Measurements from ENCODE around the gene KIF16B. TPM values are rescaled to one million over a fixed set of nuclear protein-coding genes. Genes with fewer than 3 reads are reported as not detected.

Gene KIF16B
- total RNA-seq, 1 donor from 2014 or later = 19.0 TPM

DNA sequence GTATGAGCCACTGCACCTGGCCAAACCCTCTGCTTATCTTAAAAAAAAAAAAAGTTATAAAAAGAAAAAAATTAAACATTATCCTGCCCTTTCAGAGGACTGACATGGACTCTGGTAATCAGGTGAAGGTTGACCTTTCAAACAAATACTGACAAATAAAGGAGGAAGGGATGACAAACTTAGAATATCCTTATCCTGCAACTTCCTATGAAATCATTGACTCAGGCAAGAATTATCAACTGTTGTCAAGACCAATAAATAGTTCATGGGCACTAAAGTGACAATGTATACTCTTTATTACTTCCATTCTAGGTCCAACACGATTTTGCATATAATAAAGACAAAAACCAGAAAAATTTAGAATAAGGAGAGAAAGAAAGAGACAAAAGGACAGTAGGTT, 117.9 kb downstream of the KIF16B start:
- no peaks in the 10 kb centered on the region for H3K36me3 ChIP-seq (ENCODE audit: control insufficient read depth, insufficient read depth, low read length)
- H3K27me3 ChIP-seq (ENCODE audit: control insufficient read depth, insufficient read depth, low read length) = no peaks in the 10 kb centered on the region
- FAIRE-seq (no peak), DNase-seq (ENCODE audit: low read depth) (no peak)
- TF ChIP-seq, protein P1, sequence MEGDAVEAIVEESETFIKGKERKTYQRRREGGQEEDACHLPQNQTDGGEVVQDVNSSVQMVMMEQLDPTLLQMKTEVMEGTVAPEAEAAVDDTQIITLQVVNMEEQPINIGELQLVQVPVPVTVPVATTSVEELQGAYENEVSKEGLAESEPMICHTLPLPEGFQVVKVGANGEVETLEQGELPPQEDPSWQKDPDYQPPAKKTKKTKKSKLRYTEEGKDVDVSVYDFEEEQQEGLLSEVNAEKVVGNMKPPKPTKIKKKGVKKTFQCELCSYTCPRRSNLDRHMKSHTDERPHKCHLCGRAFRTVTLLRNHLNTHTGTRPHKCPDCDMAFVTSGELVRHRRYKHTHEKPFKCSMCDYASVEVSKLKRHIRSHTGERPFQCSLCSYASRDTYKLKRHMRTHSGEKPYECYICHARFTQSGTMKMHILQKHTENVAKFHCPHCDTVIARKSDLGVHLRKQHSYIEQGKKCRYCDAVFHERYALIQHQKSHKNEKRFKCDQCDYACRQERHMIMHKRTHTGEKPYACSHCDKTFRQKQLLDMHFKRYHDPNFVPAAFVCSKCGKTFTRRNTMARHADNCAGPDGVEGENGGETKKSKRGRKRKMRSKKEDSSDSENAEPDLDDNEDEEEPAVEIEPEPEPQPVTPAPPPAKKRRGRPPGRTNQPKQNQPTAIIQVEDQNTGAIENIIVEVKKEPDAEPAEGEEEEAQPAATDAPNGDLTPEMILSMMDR (IDR thresholded peaks at IDR 0.05; ENCODE audit: insufficient read depth, low read length, severe bottlenecking) = no peak
- H3K4me3 ChIP-seq (ENCODE audit: low read depth, low read length) = no peak overlapping the region

GRCh38 chr20:16451982-16452381, 121.3 kb downstream of the KIF16B start:
- Histone ChIP-seq H3K4me3 (ENCODE audit: low read depth, low read length) (no peak overlapping the region), H3K36me3 (ENCODE audit: control insufficient read depth, insufficient read depth, low read length) (peaks cover 1% of the 10 kb centered on the region), H3K27me3 (ENCODE audit: control insufficient read depth, insufficient read depth, low read length) (no peaks in the 10 kb centered on the region)
- DNase-seq (ENCODE audit: low read depth) (no peak), FAIRE-seq (no peak)
- TF ChIP-seq, protein P1 (IDR thresholded peaks at IDR 0.05; ENCODE audit: insufficient read depth, low read length, severe bottlenecking) = no peak

- H3K4me3 ChIP-seq (ENCODE audit: low read depth, low read length) = no peak overlapping the region
- TF ChIP-seq, protein P1 (IDR thresholded peaks at IDR 0.05; ENCODE audit: insufficient read depth, low read length, severe bottlenecking) = no peak
- FAIRE-seq = no peak
- H3K36me3 ChIP-seq (ENCODE audit: control insufficient read depth, insufficient read depth, low read length) = peaks cover 1% of the 10 kb centered on the region
- H3K27me3 ChIP-seq (ENCODE audit: control insufficient read depth, insufficient read depth, low read length) = no peaks in the 10 kb centered on the region
- no peak for DNase-seq (ENCODE audit: low read depth)
These were observed 122.2 kb downstream of the KIF16B start for GRCh38 chr20:16451001-16451400.

DNA sequence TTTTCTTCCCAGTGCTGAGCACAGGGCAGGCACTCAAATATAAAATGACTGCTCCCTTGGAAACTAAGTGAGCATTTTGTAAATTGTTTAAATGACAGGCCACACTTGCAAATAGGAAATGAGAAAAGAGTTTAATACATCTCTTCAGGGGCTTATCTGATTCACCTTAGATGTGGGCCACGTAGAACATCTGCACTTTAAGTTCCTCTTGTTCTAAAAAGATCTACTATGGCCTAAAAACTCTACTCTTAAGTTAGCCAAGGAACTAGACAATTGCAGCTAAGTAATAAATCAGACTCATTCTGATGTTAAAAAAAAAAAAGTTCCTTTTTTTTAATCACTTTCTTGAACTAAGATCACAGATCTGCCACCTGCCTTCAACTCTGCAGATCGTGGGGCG, 126.3 kb downstream of the KIF16B start:
- DNase-seq (ENCODE audit: low read depth) (no peak), FAIRE-seq (no peak)
- no peak overlapping the region for H3K4me3 ChIP-seq (ENCODE audit: low read depth, low read length)
- TF ChIP-seq, protein P1 (IDR thresholded peaks at IDR 0.05; ENCODE audit: insufficient read depth, low read length, severe bottlenecking) = no peak
- no peaks in the 10 kb centered on the region for H3K27me3 ChIP-seq (ENCODE audit: control insufficient read depth, insufficient read depth, low read length)
- peaks cover 1% of the 10 kb centered on the region for H3K36me3 ChIP-seq (ENCODE audit: control insufficient read depth, insufficient read depth, low read length)

DNA sequence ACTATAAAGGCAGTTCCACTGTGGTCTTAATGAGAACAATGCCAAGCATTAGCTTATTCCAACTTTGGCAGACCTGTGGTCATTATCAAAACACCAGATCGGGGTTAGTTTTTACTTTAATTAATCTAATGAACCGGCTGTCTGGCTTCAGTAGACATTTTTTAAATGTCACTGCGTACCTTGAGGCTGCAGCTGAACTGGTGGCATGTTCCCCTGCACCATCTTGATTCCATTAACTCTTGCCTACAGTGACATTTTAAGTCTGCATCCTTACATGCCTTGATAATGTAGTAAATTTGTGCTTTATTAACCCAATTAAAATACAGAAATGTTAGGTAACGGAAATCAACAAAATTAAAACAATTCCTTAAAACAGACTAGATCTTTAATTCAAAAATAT, 127.0 kb downstream of the KIF16B start:
- Histone ChIP-seq H3K36me3 (ENCODE audit: control insufficient read depth, insufficient read depth, low read length) (peaks cover 1% of the 10 kb centered on the region), H3K27me3 (ENCODE audit: control insufficient read depth, insufficient read depth, low read length) (no peaks in the 10 kb centered on the region), H3K4me3 (ENCODE audit: low read depth, low read length) (no peak overlapping the region)
- DNase-seq (ENCODE audit: low read depth) (no peak), FAIRE-seq (no peak)
- TF ChIP-seq, protein P1 (IDR thresholded peaks at IDR 0.05; ENCODE audit: insufficient read depth, low read length, severe bottlenecking) = no peak

- DNase-seq (ENCODE audit: low read depth) (no peak), FAIRE-seq (no peak)
These were observed 127.8 kb downstream of the KIF16B start for GRCh38 chr20:16445482-16445881.

More at GRCh38 chr20:16445482-16445881, 127.8 kb downstream of the KIF16B start:
- Histone ChIP-seq H3K4me3 (ENCODE audit: low read depth, low read length) (no peak overlapping the region), H3K27me3 (ENCODE audit: control insufficient read depth, insufficient read depth, low read length) (no peaks in the 10 kb centered on the region), H3K36me3 (ENCODE audit: control insufficient read depth, insufficient read depth, low read length) (peaks cover 1% of the 10 kb centered on the region)
- TF ChIP-seq, protein P1 (IDR thresholded peaks at IDR 0.05; ENCODE audit: insufficient read depth, low read length, severe bottlenecking) = no peak

Measured in bronchial epithelial cell (primary cell).